HG02571 (cell line): ENCODE measurements around the gene PRKAG1.

Source experiments
- ATAC-seq: cut with Tn5 transposase; IDR thresholded peaks from one replicate; pipeline ENCODE4 v1.9.1; 2021; ENCODE audit warnings: mild to moderate bottlenecking, moderate library complexity; ENCODE audit not compliant: unreplicated experiment

The PRKAG1 gene

DNA sequence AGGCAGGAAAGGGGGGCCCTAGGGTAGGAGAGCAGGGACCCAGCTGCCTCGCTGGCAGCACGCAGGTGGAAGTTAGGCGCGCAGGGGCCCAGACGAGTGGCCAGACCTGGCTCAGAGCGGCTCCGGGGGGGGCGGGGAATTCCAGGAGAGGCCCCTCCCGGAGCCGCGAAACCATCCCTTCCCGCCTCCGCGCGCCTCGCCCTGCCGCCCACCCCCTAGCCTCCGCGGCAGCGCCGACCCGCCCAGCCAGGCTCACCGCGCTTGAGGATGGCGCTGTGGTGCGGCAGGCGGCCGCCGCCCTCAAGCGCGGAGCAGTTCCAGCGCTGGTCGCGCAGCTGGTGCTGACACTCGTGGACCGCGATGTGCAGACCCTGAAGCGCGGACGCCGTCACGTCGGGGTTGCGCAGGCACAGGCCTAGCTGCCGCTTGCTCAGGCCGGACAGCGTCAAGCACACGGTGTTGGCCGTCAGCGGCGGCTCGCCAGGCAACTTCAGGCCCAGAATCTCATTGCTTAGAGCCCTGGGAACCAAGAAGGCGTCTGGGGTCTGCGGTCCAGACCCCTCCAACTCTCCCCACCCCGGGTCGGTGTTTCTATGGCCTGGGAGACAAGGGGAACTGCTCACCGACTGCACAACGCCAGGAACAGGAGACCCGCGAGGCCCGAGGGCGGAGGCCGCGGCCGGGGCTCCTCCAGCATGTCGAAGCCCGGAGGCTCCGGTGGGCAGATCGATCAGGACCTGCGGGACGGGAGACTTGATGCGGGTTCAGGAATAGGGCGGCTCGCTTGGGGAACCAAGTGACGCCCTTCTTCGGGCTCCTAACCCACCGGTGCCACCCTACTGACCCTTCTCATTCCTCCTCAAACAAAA lies 48.5 kb downstream of the PRKAG1 start:
- no peak for ATAC-seq

GRCh38 chr12:48969160-48969771 lies 49.3 kb downstream of the PRKAG1 start:
- ATAC-seq: no peak

GRCh38 chr12:48968467-48968866 lies 50.1 kb downstream of the PRKAG1 start:
- no peak for ATAC-seq

- no peak for ATAC-seq
These were observed 50.6 kb downstream of the PRKAG1 start for GRCh38 chr12:48967991-48968390.

GRCh38 chr12:48966177-48966895 lies 52.2 kb downstream of the PRKAG1 start:
- ATAC-seq: no peak

GRCh38 chr12:48965298-48965838 lies 53.2 kb downstream of the PRKAG1 start:
- ATAC-seq: no peak

GRCh38 chr12:48961801-48962200 lies 56.8 kb downstream of the PRKAG1 start:
- ATAC-seq: no peak

DNA sequence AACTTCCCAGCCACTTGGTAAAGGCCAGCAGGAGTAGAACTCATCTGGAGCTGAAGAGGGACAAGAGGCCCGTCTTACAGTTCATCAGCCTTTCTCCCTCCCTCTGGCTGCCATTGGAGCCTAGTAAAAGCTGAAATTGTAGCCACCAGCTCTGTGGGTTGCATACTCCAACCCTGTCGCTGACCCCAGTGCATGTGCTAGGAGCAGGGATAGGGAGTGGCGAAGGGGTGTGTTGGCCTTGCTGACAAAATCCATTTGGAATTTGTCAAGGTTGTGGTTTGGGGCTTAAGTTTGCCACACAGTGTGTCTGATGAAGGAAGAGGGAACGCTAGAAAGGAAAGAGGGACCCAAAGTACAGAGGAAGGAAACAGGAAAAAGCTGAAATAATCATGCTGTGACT lies 57.2 kb downstream of the PRKAG1 start:
- ATAC-seq: no peak

- no peak for ATAC-seq
These were observed 57.7 kb downstream of the PRKAG1 start for GRCh38 chr12:48960834-48961233.

GRCh38 chr12:48958049-48958388 lies 60.6 kb downstream of the PRKAG1 start:
- ATAC-seq: no peak

DNA sequence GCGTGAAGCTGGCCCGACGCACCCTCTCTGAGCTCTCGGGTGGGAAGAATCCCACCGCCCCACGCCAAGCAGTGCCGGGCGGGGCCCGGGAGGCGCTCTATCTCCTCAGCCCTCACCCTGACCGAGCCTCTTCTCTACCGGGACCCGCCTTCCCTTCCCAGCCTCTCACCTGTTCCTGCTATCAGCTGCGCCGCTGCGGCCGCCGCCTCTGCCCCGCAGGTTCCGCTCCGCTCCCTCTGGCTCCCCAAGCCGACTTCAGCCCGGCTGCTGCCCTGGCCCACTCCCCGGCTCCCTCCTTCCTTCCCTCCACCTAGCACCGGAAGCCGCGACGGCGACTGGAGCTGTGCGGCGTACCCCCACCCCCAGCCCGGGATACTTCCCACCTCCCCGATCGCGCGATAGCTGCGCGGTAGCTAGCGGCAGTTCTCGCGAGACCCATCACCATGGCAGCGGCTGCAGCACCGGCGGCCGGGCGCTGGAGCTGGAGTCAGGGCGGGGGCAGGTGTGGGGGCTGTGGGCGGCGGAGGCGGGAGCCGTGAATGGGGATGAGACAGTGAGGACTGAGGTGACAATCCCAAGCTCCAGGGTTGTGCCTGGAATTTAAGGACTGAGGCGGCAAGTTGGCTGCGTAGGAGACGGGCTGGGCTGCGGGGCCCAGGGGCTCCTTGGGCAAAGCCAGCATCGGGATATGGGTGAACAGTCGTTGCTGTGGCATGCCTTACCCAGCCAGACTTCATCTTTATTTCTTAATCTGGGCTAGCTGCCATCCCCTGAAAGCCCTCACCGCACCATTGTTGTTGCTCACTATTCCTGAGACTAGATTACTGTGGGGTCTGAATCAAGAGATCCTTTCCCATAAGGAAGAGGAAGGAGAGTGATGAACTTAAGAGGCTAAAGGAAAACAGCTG lies 61.2 kb downstream of the PRKAG1 start, which contains the start of gene ARF3:
Gene ARF3 (minus strand): TSS at position 347 of the 908 bp plus-strand sequence. CDS start 16,392 bp downstream, outside the sequence.
- ATAC-seq: peak; percentile 85

DNA sequence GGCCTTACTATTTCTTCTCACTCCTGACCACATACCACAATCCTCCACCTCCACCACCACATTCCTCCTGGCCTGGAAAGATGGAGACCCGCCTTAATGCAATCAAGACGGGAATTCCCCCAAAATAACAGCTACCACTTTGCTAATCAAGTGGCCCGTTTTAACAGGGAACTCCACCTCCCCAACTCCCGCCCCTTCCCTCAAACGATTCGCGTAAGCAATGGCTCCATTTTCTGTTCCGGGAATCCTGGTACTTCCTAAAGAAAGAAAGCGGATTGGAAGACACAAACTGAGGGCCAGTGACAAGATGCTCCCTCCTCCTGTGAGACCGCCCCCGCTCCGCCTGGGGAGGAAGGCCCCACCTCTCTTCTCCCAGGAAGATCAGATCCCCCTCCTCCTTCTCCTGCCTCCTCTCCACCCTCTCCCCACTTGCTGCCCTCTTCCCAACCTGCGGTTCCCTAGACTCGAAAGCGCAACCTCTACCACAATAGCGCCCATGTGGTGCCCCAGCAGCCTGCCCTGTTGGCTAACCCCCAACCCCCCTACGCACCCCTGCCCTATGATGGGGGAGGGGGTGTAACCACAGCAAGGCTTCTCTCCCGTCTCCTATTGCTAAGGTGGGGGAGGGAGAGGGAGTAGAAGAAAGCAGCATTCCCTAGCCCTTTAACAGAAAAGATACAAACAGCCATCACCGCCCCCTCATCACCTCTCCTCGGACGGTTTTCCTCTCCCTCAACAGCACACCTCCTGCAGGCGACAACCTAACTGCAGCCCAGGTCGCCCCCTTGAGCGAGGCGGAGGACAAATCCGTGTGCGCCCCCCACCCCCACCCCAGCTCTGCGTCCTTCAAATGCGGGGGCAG lies 62.1 kb downstream of the PRKAG1 start:
- no peak for ATAC-seq

- ATAC-seq: no peak
These were observed 63.6 kb downstream of the PRKAG1 start for GRCh38 chr12:48954841-48955501.

DNA sequence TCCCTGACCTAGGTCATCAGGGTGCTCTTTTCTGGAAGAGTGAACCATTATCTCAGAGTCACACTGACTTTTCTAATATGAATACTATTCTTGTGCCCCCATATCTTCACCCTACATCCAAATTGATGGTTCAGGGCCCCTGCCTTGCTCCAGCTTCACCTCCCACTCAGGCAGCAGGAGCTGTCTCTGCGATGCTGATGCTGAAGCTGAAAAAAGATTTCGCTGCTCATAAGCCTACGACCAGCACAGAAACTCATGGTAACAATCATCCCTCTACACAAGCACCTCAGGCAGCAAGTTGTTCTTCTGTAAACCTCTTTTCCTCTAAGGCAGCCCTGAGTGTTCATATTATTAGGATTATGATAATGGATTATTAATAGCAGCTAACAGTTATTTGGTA lies 64.5 kb downstream of the PRKAG1 start:
- ATAC-seq: no peak

DNA sequence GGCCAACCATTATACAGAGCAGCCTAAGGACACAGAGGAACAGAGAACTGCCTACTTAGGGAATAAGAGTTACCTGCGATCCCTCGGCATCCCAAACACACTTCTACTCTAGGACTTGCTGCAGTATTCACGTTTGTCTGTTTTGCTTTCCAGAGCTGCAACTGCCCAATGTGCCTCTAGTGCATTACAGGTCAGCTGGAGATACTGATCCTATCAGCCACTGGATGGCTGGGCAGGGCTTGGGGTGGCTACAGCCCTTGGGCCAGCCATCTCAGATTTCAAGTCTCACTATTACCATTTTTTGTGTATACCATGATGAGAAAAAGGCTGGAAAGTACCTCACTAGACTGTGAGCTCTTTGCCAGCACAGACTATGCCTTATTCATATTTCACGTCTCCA lies 65.9 kb downstream of the PRKAG1 start:
- ATAC-seq: no peak
